ENCODE data around the gene AP2B1. TPM values are rescaled to one million over a fixed set of nuclear protein-coding genes. Genes with fewer than 3 reads are reported as not detected.

The AP2B1 gene
- total and polyA plus RNA-seq, 3 experiments from 2014 or later: 67.9 to 178 (median 163) TPM

DNA sequence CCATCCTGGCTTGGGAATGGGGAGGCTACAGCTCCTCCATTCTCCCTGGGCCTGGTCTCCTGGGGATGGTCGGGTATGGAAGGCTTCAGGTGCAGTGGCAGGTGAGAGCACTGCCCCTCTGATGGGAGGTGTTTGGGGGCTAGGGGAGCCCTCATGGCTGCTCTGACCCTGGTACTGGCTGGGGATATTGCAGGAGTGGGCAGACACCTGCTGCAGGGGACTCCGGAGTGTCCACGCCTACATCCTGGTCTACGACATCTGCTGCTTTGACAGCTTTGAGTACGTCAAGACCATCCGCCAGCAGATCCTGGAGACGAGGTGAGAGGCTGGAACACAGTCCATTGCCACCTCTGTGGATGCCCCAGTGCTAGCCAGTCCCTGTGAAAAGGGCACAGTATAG is 153.1 kb downstream of the AP2B1 start:
- peaks cover 19 to 33% of the 10 kb centered on the region in 2 donors for H3K27me3 Mint-ChIP-seq

DNA sequence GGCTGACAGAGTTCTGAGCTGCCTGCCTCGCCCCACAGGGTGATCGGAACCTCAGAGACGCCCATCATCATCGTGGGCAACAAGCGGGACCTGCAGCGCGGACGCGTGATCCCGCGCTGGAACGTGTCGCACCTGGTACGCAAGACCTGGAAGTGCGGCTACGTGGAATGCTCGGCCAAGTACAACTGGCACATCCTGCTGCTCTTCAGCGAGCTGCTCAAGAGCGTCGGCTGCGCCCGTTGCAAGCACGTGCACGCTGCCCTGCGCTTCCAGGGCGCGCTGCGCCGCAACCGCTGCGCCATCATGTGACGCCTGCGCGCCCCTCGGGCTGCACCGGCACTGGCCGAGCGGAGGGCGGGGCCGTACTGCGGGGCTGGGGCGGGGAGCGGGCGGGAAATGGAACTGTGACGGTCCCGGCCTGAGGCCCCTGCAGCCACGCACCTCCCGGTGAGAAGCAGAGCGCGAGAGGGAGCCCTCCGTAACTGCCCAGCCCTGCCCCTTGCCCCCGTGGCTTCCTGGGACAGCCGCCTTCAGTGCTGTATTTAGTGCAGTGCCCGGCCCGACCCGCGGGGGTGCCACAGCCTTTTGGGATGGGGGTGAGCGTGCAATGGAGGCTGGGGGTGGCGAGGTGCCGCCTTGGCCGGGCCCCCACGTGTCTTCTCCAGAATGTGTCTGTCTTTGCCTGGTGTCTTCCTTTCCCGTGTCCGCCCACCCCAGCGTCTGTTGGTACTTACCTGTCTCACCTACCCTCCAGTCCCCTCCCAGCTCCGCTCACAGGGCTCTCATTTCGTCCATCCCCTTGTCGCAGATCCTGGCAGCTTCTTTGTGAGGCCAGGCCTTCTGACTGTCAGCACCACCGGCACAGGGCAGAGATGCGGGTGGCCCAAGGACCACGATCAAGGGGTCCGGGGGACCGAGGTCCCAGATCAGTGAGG is 154.1 kb downstream of the AP2B1 start:
- peak overlapping the region in 5 of 7 donors; percentile 5 to 72 (median 50) for H3K4me3 Mint-ChIP-seq
- DNase-seq: no peak
- H3K4me3 ChIP-seq (ENCODE audit: low read length): no peak overlapping the region

More for the DNA sequence above, 153.1 kb downstream of the AP2B1 start:
- Mint-ChIP-seq H3K9me3 (no peaks in the 10 kb centered on the region), H3K36me3 (no peaks in the 10 kb centered on the region), H3K4me3 (peak overlapping the region in 1 of 7 donors; percentile 17), H3K4me1 (peaks cover 0 to 12% (median 8%) of the 10 kb centered on the region in 3 donors), H3K27ac (no peak overlapping the region)
- H3K4me1 ChIP-seq (ENCODE audit: insufficient read depth, low read length): no peaks in the 10 kb centered on the region
- peaks cover 14% of the 10 kb centered on the region for H3K27me3 ChIP-seq (ENCODE audit: insufficient read depth, low read length, poor library complexity, severe bottlenecking)
- H3K36me3 ChIP-seq (ENCODE audit: insufficient read depth, low read length): no peaks in the 10 kb centered on the region
- POLR2A ChIA-PET: no interaction called here
- DNase-seq: no peak
- no peak overlapping the region for H3K27ac ChIP-seq (ENCODE audit: low read depth, low read length)
- H3K4me3 ChIP-seq (ENCODE audit: low read length): no peak overlapping the region
- H3K9me3 ChIP-seq (ENCODE audit: low read length): no peaks in the 10 kb centered on the region
- CTCF ChIA-PET: interaction anchor here (1.6 to 2.1 kb wide), 2 partner anchors 9 to 24 kb away, joined by 4 to 6 read pairs; no protein-coding TSS in a partner anchor

DNA sequence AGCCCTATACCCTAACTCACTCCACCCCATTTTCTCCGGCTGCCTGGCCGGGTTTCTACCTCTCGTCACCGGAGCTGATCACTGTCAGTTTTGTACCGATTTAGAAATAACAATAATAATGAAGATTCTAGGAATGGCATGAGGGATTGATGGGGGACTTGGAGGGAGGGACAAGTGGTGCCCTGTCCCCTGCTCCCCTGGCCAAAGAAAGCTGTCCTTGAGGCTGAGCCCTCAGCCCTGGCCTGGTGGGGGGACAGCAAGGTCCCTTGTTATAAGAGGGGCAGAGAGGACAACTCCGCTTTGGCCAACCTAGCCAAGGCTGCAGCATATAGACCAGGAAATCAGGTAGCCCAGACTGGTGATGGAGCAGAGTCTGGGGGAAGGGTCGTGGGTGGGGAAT is 155.4 kb downstream of the AP2B1 start:
- peaks cover 4% of the 10 kb centered on the region for H3K4me1 ChIP-seq (ENCODE audit: insufficient read depth, low read length)
- peaks cover 14% of the 10 kb centered on the region for H3K27me3 ChIP-seq (ENCODE audit: insufficient read depth, low read length, poor library complexity, severe bottlenecking)
- no peak for DNase-seq
- ChIA-PET POLR2A (no interaction called here), CTCF (interaction anchor here (1.3 kb wide), 1 partner anchor 21 kb away, joined by 4 read pairs; no protein-coding TSS in a partner anchor)
- H3K9me3 ChIP-seq (ENCODE audit: low read length): no peaks in the 10 kb centered on the region
- H3K27ac Mint-ChIP-seq: peak overlapping the region in 1 of 8 donors; percentile 40
- H3K4me3 ChIP-seq (ENCODE audit: low read length): no peak overlapping the region
- peaks cover 23 to 35% of the 10 kb centered on the region in 2 donors for H3K27me3 Mint-ChIP-seq
- peaks cover 0 to 15% (median 8%) of the 10 kb centered on the region in 3 donors for H3K4me1 Mint-ChIP-seq
- H3K9me3 Mint-ChIP-seq: no peaks in the 10 kb centered on the region
- H3K36me3 ChIP-seq (ENCODE audit: insufficient read depth, low read length): no peaks in the 10 kb centered on the region
- peak overlapping the region in 1 of 7 donors; percentile 32 for H3K4me3 Mint-ChIP-seq
- H3K36me3 Mint-ChIP-seq: no peaks in the 10 kb centered on the region
- H3K27ac ChIP-seq (ENCODE audit: low read depth, low read length): no peak overlapping the region

More for the DNA sequence above, 154.1 kb downstream of the AP2B1 start:
- H3K4me1 Mint-ChIP-seq: peaks cover 0 to 12% (median 8%) of the 10 kb centered on the region in 3 donors
- Histone ChIP-seq H3K27me3 (ENCODE audit: insufficient read depth, low read length, poor library complexity, severe bottlenecking) (peaks cover 14% of the 10 kb centered on the region), H3K9me3 (ENCODE audit: low read length) (no peaks in the 10 kb centered on the region), H3K4me1 (ENCODE audit: insufficient read depth, low read length) (no peaks in the 10 kb centered on the region), H3K36me3 (ENCODE audit: insufficient read depth, low read length) (no peaks in the 10 kb centered on the region), H3K27ac (ENCODE audit: low read depth, low read length) (no peak overlapping the region)
- H3K9me3 Mint-ChIP-seq: no peaks in the 10 kb centered on the region
- CTCF ChIA-PET: no interaction called here
- POLR2A ChIA-PET: no interaction called here
- H3K27ac Mint-ChIP-seq: no peak overlapping the region
- H3K36me3 Mint-ChIP-seq: no peaks in the 10 kb centered on the region
- peaks cover 21 to 33% of the 10 kb centered on the region in 2 donors for H3K27me3 Mint-ChIP-seq

DNA sequence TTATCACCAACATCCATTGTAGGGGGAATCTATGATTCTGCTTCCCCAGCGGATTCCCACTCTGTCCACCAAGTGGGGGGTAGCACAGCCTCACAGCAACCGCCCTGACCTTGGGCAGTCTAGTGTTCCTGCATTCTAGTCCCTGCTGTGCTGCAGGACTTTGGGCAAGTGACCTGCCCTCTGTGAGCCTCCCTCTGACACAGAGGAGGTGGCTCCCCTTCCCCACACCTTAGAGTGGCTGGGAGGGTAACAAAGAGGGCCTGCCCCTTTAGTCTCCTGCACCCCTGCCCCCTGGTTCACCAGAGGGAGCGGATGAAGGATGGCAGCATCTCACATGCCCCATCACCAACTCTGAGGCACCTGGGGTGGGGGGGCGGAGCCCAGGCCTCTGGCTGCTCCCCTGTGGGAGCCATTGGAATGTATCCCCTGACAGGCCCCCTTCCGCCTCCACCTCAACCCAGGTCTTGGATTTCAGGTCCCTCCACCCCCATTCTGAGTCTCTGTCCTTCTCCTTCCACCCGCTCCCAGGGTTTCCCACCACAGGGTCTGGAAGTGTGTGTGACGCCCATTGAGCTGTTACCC is 155.9 kb downstream of the AP2B1 start:
- Histone ChIP-seq H3K4me3 (ENCODE audit: low read length) (no peak overlapping the region), H3K27ac (ENCODE audit: low read depth, low read length) (no peak overlapping the region), H3K27me3 (ENCODE audit: insufficient read depth, low read length, poor library complexity, severe bottlenecking) (peaks cover 19% of the 10 kb centered on the region), H3K36me3 (ENCODE audit: insufficient read depth, low read length) (no peaks in the 10 kb centered on the region), H3K9me3 (ENCODE audit: low read length) (no peaks in the 10 kb centered on the region), H3K4me1 (ENCODE audit: insufficient read depth, low read length) (peaks cover 6% of the 10 kb centered on the region)
- Mint-ChIP-seq H3K27ac (no peak overlapping the region), H3K27me3 (peaks cover 26 to 38% of the 10 kb centered on the region in 2 donors), H3K36me3 (no peaks in the 10 kb centered on the region), H3K4me1 (peaks cover 0 to 17% (median 8%) of the 10 kb centered on the region in 3 donors), H3K9me3 (no peaks in the 10 kb centered on the region), H3K4me3 (no peak overlapping the region)
- CTCF ChIA-PET: interaction anchor here (1.3 kb wide), 1 partner anchor 21 kb away, joined by 4 read pairs; no protein-coding TSS in a partner anchor
- DNase-seq: no peak
- POLR2A ChIA-PET: no interaction called here

DNA sequence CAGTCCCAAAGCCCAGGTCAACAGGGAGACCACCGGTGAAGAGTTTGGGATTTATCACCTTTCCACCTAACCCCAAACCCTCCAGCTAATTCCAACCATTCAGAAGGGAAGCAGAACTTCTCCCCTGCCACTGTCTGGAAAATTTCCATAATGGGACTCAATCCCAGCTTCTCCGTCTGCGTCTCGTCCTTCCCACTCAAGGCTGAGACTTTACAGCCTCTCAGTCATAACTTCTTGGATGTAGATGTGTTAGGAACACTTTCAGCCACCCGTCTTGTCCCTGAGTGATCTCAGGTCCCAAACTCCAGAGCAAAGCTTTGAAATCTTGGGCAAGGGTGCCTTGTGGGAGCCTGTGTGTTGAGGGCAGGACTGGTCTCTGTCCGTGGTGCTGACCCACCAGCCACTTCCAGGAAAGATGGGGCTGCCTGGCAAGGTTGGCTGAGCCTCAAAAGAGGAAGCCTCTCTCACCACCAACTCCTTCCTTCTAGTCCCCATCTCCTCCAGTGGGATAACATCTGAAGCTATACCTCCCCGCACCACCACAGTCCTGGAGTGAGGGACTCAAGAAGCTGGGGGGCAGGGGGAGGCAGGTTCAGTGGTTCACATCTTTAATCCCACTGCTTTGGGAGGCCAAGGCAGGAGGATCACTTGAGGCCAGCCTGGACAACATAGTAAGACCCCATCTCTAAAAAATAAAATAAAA is 156.7 kb downstream of the AP2B1 start:
- Mint-ChIP-seq H3K4me3 (peak overlapping the region in 1 of 7 donors; percentile 28), H3K4me1 (peaks cover 0 to 17% (median 8%) of the 10 kb centered on the region in 3 donors), H3K9me3 (no peaks in the 10 kb centered on the region), H3K36me3 (no peaks in the 10 kb centered on the region), H3K27ac (peak overlapping the region in 1 of 8 donors; percentile 24), H3K27me3 (peaks cover 32 to 43% of the 10 kb centered on the region in 2 donors)
- Histone ChIP-seq H3K36me3 (ENCODE audit: insufficient read depth, low read length) (no peaks in the 10 kb centered on the region), H3K9me3 (ENCODE audit: low read length) (no peaks in the 10 kb centered on the region), H3K4me1 (ENCODE audit: insufficient read depth, low read length) (peaks cover 6% of the 10 kb centered on the region), H3K4me3 (ENCODE audit: low read length) (no peak overlapping the region), H3K27ac (ENCODE audit: low read depth, low read length) (no peak overlapping the region), H3K27me3 (ENCODE audit: insufficient read depth, low read length, poor library complexity, severe bottlenecking) (peaks cover 26% of the 10 kb centered on the region)
- CTCF ChIA-PET: interaction anchor here (1.3 kb wide), 1 partner anchor 20 kb away, joined by 4 read pairs; no protein-coding TSS in a partner anchor
- POLR2A ChIA-PET: interaction anchor here (0.5 kb wide), 1 partner anchor 47 kb away, joined by 4 read pairs; no protein-coding TSS in a partner anchor
- DNase-seq: no peak

DNA sequence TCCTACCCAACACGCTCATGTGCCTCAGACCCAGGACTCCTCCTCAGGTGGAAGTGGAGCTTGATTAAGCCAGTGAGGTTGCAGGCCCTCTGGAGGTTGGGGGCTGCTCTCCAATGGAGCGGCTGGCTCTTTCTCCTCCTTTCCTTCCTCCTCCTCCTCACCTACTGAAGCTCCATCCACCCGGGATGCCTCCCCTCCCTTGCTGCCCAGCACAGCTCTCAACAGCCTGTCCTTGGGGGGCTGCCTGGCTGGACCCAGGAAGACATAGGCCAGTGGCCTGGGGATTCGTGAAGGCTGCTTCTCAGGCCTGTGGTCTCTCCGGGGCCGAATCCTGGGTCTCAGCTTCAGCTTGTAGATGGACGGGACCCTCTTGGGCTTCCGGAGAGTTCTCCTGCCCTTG is 157.7 kb downstream of the AP2B1 start:
- Mint-ChIP-seq H3K4me3 (no peak overlapping the region), H3K27ac (no peak overlapping the region), H3K36me3 (no peaks in the 10 kb centered on the region), H3K4me1 (peaks cover 0 to 22% (median 6%) of the 10 kb centered on the region in 3 donors), H3K27me3 (peaks cover 39 to 50% of the 10 kb centered on the region in 2 donors), H3K9me3 (no peaks in the 10 kb centered on the region)
- ChIA-PET CTCF (interaction anchor here (1.6 kb wide), 1 partner anchor 20 kb away, joined by 4 read pairs; no protein-coding TSS in a partner anchor), POLR2A (no interaction called here)
- peaks cover 37% of the 10 kb centered on the region for H3K27me3 ChIP-seq (ENCODE audit: insufficient read depth, low read length, poor library complexity, severe bottlenecking)
- no peaks in the 10 kb centered on the region for H3K36me3 ChIP-seq (ENCODE audit: insufficient read depth, low read length)
- no peak for DNase-seq
- H3K27ac ChIP-seq (ENCODE audit: low read depth, low read length): no peak overlapping the region
- no peaks in the 10 kb centered on the region for H3K9me3 ChIP-seq (ENCODE audit: low read length)
- H3K4me3 ChIP-seq (ENCODE audit: low read length): no peak overlapping the region
- H3K4me1 ChIP-seq (ENCODE audit: insufficient read depth, low read length): peaks cover 6% of the 10 kb centered on the region

DNA sequence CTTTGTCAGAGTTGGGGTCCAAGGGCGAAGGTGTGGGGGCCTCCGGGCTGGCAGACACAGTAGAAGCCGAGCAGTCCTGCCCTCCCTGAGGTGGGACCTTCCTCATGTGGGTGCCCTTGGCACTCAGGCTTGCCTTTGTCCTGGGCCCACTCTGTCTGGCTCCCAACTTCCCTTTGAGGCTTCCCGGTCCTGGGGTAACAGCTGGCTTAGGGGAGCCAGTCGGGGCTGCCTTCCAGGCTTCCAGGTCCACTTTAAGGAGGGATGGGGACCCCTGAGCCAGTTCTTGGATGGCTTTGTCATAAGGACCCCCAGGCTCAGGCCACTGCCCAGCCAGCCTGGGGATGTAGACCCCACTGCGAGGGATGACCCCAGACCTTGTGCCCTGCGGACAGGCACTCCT is 158.1 kb downstream of the AP2B1 start:
- DNase-seq: no peak
- ChIA-PET POLR2A (no interaction called here), CTCF (interaction anchor here (1.6 kb wide), 1 partner anchor 19 kb away, joined by 4 read pairs; no protein-coding TSS in a partner anchor)
- Histone ChIP-seq H3K27ac (ENCODE audit: low read depth, low read length) (no peak overlapping the region), H3K36me3 (ENCODE audit: insufficient read depth, low read length) (no peaks in the 10 kb centered on the region), H3K27me3 (ENCODE audit: insufficient read depth, low read length, poor library complexity, severe bottlenecking) (peaks cover 39% of the 10 kb centered on the region), H3K4me3 (ENCODE audit: low read length) (no peak overlapping the region), H3K4me1 (ENCODE audit: insufficient read depth, low read length) (peaks cover 6% of the 10 kb centered on the region), H3K9me3 (ENCODE audit: low read length) (no peaks in the 10 kb centered on the region)
- peaks cover 4 to 25% (median 7%) of the 10 kb centered on the region in 3 donors for H3K4me1 Mint-ChIP-seq
- no peaks in the 10 kb centered on the region for H3K9me3 Mint-ChIP-seq
- H3K36me3 Mint-ChIP-seq: no peaks in the 10 kb centered on the region
- H3K27ac Mint-ChIP-seq: no peak overlapping the region
- H3K27me3 Mint-ChIP-seq: peaks cover 41 to 53% of the 10 kb centered on the region in 2 donors
- H3K4me3 Mint-ChIP-seq: no peak overlapping the region
